GM12878 (cell line): Measurements from ENCODE around the gene ZC3H10.

Source experiments
- CTCF ChIP-seq, 3 experiments: IDR thresholded peaks in 2 of 3; conservative IDR thresholded peaks in 1 of 3; 2 replicates each; pipeline ENCODE4 v1.5.1; 2011; ENCODE audit warnings: low read depth in 3 of 3, low read length in 3 of 3, mild to moderate bottlenecking in 3 of 3, control low read depth in 2 of 3, moderate library complexity in 2 of 3, inconsistent platforms in 1 of 3, mixed read lengths in 1 of 3; ENCODE audit not compliant: control insufficient read depth in 2 of 3, insufficient read depth in 1 of 3; ENCODE audit errors: extremely low read depth in 1 of 3
- EGR1 ChIP-seq, 2 experiments: IDR thresholded peaks; 1 replicate in 1 of 2; 2 replicates in 1 of 2; pipeline ENCODE4 v1.6.1; 2011 to 2012; ENCODE audit warnings: low read depth in 2 of 2, low read length in 2 of 2, borderline replicate concordance in 1 of 2, mild to moderate bottlenecking in 1 of 2, moderate library complexity in 1 of 2
- RELA ChIP-seq: fragments of 450-650 bp; IDR thresholded peaks from 2 replicates; pipeline ENCODE4 v1.8.0; 2014; ENCODE audit warnings: borderline replicate concordance; ENCODE audit not compliant: partially characterized antibody

- TF ChIP-seq CTCF (IDR thresholded peaks at IDR 0.05 in 2 of 3, conservative IDR thresholded peaks at IDR 0.05 in 1 of 3; ENCODE audit: control insufficient read depth in 2 of 3, extremely low read depth in 1 of 3, insufficient read depth in 1 of 3, low read depth in 3 of 3, low read length in 3 of 3) (no peak), EGR1 (IDR thresholded peaks at IDR 0.05; ENCODE audit: borderline replicate concordance in 1 of 2, low read depth in 2 of 2, low read length in 2 of 2) (no peak), RELA (no peak)
These were observed 54.8 kb downstream of the ZC3H10 start for GRCh38 chr12:56172839-56173238.
